CMK (cell line): Measurements from ENCODE around the gene DHCR7.

Experiments used
- DNase-seq: peaks from one replicate; pipeline ENCODE4 v3.0.0-alpha.2; 2010; ENCODE audit warnings: low read depth

DHCR7 gene

GRCh38 chr11:71477641-71478527, 29.7 kb upstream of the DHCR7 start:
- DNase-seq = no peak

GRCh38 chr11:71476926-71477640, 28.9 kb upstream of the DHCR7 start:
- DNase-seq = no peak

GRCh38 chr11:71476031-71476430, 27.8 kb upstream of the DHCR7 start:
- no peak for DNase-seq

- no peak for DNase-seq
Measured at GRCh38 chr11:71474771-71475483, 26.7 kb upstream of the DHCR7 start.

- DNase-seq = no peak
Measured at GRCh38 chr11:71474141-71474770, 26.1 kb upstream of the DHCR7 start.

- no peak for DNase-seq
Measured at GRCh38 chr11:71473793-71474080, 25.5 kb upstream of the DHCR7 start.

DNA sequence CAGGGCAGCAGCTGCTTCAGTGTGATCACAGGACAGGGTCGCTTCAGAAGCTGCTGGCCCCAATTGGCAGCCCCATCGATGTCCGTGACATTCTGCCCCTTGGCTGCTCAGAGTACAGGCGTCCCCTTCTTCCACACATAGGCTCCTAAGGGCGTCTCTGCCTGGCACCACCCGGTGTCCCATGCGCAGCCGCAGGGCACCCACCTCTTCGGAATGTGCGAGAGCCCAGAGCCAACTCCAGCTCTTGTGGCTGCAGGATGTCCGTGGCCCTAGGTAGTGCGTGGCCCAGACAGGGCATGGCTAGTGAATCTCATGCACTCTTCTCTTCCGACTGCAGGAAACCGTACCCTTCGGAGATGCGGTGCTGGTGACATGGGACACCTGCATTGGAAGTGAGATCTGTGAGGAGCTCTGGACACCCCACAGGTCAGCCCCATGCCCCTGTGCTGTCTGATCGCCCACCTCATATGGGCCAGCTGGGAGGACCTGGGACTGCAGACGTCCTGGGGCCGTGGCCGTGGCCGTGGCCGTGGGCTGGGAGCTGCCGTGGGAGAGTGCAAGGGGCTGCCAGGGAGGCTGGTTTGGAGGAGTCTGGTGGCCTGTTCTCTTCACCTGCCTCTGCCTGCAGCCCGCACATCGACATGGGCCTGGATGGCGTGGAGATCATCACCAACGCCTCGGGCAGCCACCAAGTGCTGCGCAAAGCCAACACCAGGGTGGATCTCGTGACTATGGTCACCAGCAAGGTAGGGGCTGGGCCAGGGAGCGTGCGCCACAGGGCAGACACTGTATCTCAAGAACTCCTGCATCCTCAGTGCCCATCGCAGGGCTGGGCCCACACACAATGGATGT, 25.0 kb upstream of the DHCR7 start:
- no peak for DNase-seq

DNA sequence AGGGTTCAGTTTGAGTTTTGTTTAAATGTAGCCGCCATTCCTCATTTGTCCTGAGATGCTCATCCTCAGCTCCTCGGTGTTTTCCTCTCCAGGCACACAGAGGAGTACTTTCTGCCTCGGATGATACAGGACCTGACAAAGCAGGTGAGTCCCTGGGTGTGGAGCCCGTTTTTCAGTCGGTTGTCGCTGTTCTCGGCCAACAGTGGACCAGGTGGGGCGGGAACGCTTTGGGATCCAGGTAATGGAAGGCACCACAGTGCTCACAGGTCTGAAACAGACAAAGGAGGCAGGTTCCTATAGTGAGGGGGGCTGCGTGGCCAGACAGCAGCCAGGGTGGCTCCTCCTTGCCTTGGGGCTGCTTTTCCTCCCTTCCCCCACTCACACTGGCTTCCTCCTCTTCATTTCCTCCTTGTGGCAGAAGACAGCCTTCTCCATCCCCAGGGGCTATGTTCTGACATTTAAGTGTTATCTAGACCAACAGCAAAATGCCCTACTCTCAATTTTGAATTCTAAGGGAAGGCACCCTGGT, 24.2 kb upstream of the DHCR7 start:
- DNase-seq = no peak

GRCh38 chr11:71470946-71471345, 22.8 kb upstream of the DHCR7 start:
- no peak for DNase-seq

- DNase-seq = no peak
Measured at GRCh38 chr11:71467164-71467563, 19.0 kb upstream of the DHCR7 start.

GRCh38 chr11:71466358-71466757, 18.2 kb upstream of the DHCR7 start:
- DNase-seq = no peak

DNA sequence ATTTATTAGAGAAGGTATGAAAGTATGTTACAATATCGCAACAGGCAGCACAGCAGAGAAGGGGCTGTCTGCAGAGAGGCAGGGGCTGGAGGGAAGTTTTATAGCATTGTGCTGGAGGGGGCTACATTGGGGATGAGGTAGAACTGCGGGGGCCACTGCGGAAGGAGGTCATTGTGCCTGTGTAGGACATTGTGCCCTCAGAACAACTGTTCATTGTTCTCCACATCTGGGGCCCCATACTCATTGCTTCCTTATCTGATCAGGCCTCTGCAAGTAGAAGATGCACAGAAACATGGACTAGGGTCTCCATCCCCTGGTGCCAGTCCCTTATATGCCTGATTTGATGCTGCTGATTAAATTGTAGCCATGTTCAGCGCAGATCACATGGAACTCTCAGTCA, 16.9 kb upstream of the DHCR7 start:
- DNase-seq = no peak

- no peak for DNase-seq
Measured at GRCh38 chr11:71463331-71464211, 15.4 kb upstream of the DHCR7 start.

GRCh38 chr11:71462726-71463125, 14.5 kb upstream of the DHCR7 start:
- no peak for DNase-seq

DNA sequence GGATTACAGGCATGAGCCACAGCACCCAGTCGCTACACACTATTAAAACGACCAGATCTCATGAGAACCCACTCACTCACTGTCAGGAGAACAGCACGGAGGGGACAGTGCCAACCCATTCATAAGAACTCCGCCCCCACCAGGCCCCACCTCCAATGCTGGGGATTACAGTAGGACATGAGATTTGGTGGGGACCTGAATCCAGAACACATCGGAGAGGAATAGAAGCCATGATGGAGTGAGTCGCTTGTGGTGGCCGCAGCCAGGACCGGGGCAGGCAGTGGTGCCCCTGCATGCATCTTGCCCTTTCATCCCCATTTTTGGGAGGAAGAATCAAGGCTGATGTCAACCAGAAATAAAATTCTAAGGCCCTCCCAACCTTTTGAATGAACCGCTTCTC, 13.5 kb upstream of the DHCR7 start:
- no peak for DNase-seq

DNA sequence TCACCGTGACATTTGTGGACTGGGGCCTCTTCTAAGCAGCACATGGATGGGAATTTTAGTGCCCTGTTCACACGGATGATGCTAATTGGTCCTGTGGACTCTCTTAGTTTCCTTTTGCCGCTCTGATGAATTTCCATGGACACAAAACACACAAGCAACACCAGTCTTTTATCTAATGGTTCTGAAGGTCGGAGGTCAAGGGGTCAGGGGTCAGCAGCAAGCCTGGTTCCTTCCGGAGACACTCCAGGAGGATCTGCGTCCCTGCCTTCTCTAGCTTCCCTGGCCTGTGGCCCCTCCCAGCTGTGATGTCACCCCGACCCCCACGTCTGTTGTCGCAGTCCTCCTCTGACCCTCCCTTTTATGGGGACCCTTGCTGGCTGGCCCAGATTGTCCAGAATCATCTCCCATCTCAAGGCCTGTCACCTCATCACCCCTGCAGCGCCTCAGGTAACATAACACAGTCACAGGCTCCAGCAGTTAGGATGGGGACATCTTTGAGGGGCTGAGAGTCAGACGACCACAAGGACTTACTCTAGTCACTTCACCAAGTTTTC, 11.7 kb upstream of the DHCR7 start:
- DNase-seq = no peak

DNA sequence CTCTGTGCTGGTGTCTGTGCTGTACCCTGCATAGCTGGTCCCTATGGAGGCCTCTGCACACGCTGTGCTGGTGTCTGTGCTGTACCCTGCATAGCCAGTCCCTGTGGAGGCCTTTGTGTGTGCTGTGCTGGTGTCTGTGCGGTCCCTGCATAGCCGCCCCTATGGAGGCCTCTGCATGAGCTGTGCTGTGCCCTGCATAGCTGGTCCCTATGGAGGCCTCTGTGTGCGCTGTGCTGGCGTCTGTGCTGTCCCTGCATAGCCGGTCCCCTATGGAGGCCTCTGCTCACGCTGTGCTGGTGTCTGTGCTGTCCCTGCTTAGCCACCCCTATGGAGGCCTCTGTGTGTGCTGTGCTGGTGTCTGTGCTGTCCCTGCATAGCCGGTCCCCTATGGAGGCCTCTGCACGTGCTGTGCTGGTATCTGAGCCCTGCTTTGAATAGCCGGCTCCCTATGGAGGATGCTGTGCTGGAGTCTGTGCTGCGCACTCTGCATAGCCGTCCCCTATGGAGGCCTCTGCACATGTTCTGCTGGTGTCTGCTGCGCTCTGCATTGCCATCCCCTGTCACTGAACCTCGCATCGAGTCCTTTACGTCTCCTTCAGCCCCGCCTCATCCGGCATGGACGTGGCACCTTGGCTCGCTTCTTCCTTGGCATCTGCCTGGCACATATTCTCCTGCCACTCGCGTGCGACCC, 11.0 kb upstream of the DHCR7 start:
- no peak for DNase-seq

GRCh38 chr11:71458146-71459070, 10.2 kb upstream of the DHCR7 start:
- DNase-seq = no peak
